Astrocyte of the spinal cord (primary cell): ENCODE data around the gene SLC44A2.
"Not testable (repeated sequence)": the region's sequence is repeated elsewhere in the genome, so short reads cannot be mapped to it uniquely, and the experiment has no call there.

Experiments used
- DNase-seq: peaks from one replicate; pipeline ENCODE4 v3.0.0; 2011; ENCODE audit warnings: low read depth, low spot score
- H3K4me3 ChIP-seq: 2 replicates; pipeline ENCODE4 v1.5.1; 2011; ENCODE audit warnings: low read depth, mild to moderate bottlenecking, low read length, moderate library complexity
- in situ Hi-C: cut with HindIII; loops from 2 replicates; pipeline ENCODE4 v1.10.0; 2017; ENCODE audit warnings: low sequenced_read_pairs
- TF ChIP-seq, protein P1 (sequence below): IDR thresholded peaks from 2 replicates; pipeline ENCODE4 v1.5.1; 2012; ENCODE audit warnings: low read depth, mild to moderate bottlenecking, low read length, inconsistent platforms

Gene SLC44A2

DNA sequence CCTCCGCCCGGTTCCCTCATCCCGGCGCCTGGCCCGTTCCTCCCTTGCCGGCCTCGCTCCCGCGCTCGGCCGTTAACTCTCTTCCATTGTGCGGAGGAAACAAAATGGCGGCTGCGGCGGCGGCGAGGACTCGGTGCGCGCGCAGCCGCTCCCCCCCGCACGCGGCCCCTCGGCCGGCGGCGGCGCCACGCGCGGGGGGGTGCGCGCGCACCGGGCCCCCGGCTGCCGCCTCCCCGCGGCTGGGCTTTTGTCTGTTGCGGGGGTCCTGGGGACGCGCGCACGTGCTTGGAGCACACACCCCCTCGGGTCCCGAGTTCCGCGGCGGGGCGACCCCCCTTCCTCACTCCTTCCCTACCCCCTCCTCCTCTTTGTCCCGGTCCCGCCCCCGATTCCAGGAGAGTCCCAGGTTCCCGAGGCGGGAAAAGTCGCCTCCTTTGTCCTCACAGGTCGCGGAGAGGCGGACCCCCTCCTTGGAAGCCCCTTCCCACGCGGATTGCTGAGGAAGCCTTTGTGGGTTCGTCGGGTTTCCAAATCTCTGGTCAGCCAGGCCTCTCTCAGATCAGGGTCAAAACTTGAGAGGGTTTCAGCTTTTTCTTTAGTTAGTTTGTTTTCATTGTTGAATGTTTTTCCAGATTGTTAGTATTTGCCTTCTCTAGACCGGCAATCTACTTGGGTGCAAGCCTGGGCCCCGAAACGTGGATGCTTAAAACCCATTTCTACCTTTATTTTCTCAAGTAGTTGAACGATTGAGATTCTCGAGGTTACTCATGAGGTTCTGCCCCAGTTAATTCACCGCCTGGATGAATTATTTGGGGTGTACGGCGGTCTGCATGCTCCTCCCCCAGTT, 29.5 kb downstream of the SLC44A2 start:
- TF ChIP-seq, protein P1, sequence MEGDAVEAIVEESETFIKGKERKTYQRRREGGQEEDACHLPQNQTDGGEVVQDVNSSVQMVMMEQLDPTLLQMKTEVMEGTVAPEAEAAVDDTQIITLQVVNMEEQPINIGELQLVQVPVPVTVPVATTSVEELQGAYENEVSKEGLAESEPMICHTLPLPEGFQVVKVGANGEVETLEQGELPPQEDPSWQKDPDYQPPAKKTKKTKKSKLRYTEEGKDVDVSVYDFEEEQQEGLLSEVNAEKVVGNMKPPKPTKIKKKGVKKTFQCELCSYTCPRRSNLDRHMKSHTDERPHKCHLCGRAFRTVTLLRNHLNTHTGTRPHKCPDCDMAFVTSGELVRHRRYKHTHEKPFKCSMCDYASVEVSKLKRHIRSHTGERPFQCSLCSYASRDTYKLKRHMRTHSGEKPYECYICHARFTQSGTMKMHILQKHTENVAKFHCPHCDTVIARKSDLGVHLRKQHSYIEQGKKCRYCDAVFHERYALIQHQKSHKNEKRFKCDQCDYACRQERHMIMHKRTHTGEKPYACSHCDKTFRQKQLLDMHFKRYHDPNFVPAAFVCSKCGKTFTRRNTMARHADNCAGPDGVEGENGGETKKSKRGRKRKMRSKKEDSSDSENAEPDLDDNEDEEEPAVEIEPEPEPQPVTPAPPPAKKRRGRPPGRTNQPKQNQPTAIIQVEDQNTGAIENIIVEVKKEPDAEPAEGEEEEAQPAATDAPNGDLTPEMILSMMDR, result no peak
- peak overlapping the region; percentile 91 for H3K4me3 ChIP-seq
- no peak for DNase-seq
- in situ Hi-C loops, result no loop called here

DNA sequence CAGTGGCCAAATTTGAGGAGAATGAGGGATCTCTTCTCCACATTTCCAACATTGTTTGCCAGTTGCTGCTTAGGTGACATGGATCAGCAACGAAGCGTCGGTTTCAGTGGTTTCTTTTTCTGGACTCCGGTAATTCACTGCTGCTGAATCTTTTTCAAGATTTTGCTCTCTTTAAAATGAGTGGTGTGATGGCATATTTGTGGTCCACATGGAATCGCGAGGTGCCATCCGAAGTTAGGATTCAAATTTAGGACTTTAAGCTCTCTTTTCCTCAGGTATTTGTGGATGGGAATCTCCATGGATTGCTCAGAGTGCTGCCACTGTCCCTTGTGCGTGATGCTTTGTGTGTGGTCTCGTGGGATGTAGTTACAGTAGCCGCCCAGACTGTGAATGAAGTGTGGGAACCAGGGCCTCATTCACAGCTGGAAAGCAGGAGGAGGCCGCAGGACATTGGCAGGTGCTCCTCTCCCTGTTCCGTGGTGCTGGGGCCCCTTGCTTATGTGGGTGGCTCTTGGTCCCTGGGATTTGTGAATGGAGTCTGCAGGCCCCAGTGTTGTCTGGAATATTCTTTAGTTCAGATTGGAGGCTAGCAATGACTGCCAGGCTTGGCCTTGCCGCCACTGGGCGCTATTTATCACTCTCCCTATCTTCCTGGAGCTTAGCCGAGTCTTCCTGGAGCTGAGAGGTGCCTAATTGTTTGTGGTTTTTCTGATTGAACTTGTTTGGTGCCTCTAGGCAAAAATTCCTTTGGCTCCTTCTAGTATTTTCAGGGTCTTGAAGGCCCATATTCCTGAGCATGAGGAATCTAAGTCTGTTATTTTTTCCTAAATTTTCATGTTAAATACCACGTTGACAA, 30.3 kb downstream of the SLC44A2 start:
- in situ Hi-C loops, result no loop called here
- TF ChIP-seq, protein P1, result no peak
- H3K4me3 ChIP-seq, result peak overlapping the region; percentile 91
- DNase-seq, result peak; percentile 26

DNA sequence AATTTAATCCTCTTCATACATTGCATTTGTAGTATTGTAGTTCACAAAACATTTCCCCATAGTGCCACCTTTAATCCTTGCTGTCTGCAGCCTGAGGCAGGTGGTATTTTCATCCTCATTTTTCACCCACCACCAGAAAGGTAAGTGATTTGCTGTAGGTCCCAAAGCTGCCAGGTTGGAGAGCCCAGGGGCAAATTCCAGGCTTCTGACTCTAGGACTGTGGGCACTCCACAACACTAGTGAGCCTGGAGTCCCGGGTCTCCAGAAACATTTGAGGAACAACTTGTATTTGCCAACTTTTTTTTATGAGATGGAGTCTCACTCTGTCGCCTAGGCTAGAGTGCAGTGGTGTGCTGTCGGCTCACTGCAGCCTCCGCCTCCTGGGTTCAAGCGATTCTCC, 35.0 kb downstream of the SLC44A2 start:
- in situ Hi-C loops, result no loop called here
- TF ChIP-seq, protein P1, result no peak
- no peak overlapping the region for H3K4me3 ChIP-seq
- DNase-seq, result no peak

DNA sequence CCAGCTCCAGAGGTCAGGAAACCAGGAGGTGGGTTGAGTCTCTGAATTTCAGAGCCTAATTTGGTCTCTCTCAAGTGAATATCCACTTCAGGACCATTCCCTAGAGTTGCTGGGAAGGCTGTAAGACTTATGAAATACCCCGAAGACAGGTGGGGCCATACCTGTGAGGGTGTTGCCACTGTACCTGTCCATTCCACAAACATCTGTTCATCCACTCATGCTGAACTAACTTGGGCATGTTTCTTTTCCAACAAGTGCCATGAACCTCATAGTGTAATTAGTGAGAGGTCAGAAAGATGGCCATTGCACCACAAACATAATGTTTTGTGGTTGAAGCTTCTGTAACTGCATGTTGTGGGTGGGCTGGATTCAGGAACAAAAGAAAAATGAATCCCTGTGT, 36.6 kb downstream of the SLC44A2 start:
- TF ChIP-seq, protein P1, result no peak
- in situ Hi-C loops, result no loop called here
- DNase-seq, result no peak
- no peak overlapping the region for H3K4me3 ChIP-seq

DNA sequence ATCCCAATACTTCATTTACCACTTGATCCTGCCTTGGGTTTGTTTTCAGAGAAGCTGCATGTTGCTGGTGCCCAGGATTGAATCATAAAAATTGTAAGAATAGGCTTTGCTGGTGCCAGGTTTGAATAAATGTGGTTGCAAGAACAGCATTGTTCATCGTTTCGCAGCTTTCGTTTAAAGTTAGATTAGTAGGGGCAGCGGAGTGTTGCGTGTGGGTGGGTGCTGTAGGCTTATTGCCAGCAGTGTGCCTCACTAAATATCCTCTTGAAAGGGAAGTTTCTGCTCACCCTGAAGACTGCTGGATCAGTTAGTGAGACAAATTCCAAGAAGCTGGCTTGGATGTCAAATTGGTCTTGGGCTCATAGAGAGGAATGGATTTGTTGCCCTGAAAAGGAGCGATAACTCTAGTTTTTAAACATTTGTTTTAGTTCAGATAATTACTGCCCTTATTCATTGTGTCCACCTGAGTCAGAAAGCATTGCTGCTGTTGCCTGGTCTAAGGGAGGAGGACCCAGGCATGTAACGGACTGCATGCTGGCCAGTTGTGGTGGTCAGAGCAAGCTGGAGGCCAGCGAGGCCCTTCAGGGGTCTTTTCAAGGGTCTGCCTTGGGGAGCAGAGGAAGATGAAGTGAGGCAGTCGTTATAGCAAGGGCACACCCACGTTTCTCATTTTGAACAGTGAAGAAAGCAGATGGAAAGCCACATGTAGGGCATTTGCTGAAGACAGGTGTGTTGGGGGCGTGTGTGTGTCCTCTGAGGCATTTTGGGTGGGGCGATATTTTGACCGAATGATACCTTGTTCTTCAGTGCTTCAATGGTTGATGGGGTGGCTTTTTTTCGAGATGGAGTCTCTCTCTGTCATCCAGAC, 37.3 kb downstream of the SLC44A2 start:
- H3K4me3 ChIP-seq, result no peak overlapping the region
- TF ChIP-seq, protein P1, result no peak
- in situ Hi-C loops, result no loop called here
- no peak for DNase-seq

DNA sequence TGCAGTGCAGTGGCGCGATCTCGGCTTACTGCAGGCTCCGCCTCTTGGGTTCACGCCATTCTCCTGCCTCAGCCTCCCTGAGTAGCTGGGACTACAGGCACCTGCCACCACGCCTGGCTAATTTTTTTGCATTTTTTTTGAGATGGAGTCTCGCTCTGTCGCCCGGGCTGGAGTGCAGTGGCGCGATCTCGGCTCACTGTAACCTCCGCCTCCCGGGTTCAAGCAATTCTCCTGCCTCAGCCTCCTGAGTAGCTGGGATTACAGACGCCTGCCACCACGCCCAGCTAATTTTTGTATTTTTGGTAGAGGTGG, 37.9 kb downstream of the SLC44A2 start:
- H3K4me3 ChIP-seq, DNase-seq, in situ Hi-C loops: not testable (repeated sequence)
